HG02798 (cell line): Measurements from ENCODE around the gene GNAQ.
"Not testable (repeated sequence)": the region's sequence is repeated elsewhere in the genome, so short reads cannot be mapped to it uniquely, and the experiment has no call there.

Experiments
- ATAC-seq: cut with Tn5 transposase; IDR thresholded peaks from one replicate; pipeline ENCODE4 v1.9.1; 2021; ENCODE audit warnings: mild to moderate bottlenecking; ENCODE audit not compliant: unreplicated experiment, poor library complexity

Gene GNAQ

DNA sequence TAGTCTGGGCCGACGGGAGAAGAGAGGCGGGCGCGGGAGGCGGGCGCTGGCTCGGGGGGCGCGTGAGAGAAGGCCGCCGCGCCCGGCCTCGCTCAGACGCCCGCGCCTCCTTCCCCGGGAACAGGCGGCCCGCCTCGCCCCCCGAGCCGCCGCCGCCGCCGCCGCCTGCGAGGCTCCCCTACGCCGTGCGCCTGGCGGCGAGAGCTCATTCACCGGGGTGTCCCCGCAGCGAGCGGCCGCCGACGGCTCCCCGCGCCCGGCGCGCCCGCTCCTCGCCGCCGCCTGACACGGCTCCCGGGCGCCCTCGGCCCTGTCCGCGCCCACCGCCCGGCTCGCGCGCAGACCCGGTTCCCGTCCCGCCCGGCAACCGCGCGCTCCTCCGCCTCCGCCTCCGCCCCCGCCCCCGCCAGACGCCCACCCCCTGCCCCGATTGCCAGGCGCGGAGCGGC lies at the start of gene GNAQ:
Gene GNAQ (minus strand): TSS at position 368 of the 449 bp plus-strand sequence. CDS start 576 bp downstream, outside the sequence.
- no peak for ATAC-seq

DNA sequence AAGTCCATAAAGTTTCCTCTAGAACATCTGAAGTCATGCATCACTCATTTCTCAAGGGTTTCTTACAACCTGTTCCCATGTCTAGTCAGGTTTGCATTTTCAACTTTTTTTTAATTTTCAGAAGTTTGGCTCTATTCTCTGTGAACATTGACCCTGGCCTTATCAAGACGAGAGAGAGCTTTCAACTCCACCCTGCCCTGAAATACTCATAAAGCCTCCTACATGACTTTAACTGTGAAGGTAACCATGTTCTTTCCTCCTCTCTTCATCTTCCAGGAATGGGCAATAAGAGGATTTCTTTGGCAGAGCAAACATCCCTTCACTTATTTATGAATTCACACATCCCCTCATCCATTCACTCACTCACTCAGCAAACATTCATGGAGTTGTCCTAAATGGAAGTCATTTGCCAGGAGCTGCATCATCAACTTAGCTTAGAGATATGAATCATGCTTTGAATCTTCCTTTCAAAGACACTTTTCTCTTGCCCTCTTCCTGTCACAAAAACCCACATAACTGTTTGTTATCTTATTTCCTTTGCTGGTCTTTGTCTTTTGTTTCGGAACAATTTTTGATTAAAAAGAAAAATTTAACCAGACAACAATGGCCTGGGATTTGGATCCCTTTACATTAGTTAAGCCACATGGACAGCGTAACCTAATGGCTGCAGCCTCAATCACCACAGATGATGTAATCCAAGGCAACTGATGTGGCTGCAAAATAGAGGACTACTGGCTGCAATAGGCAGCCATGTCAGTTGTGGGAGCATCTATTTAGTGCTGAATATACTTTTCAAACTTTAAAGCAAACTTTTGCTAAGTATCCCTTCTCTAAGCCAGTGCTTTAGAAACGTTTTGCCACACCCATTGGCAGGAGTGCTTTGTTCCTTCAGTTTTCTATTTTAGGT lies 43.0 kb upstream of the GNAQ start:
- ATAC-seq = no peak

DNA sequence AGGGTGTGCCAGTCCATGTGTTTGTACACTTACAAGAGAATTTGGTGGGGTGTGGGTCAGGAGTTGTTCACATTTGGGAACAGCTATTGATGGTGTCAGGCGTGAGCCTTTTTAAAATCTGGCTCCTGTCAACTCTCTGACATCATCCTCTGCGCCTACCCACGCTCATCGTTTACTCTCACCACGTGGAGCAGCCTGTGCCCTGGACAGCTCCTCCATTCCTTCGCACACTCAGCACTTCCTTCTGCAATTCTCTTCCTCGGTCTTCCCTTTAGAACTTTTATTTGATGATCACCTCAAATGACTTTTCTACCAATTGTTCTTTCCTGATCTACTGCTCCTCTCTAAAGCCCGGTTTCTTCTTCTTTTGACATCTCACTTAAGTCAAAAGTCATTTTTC lies 42.1 kb upstream of the GNAQ start:
- no peak for ATAC-seq

DNA sequence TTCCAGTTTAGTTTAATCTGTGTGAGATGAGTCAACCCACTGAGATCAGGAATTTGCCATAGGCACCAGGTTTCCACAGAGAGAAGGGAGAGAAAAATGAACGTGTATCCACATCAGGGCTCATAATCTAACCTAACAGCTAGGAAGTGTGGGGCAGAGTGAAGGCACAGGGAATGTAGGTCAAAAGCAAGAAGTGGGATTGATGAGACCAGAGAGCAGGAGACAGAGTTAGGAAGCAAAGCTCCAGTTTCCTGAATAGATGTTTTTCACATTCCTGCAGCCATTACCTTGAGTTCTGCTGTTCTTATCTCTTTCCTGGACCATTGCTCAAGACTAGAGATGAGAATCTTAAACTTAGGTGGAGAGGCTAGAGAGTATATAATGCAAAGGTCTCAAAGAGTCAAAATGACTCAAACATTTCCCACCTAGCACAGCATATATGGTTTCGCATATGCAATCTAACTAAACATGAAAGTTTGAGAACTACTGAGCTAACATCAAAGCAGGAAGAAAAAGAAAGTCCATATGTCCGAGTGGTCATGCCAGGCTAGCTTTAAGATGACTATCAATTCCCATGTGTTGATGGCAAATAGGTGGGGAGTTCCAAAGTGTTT lies 41.1 kb upstream of the GNAQ start:
- ATAC-seq = no peak

DNA sequence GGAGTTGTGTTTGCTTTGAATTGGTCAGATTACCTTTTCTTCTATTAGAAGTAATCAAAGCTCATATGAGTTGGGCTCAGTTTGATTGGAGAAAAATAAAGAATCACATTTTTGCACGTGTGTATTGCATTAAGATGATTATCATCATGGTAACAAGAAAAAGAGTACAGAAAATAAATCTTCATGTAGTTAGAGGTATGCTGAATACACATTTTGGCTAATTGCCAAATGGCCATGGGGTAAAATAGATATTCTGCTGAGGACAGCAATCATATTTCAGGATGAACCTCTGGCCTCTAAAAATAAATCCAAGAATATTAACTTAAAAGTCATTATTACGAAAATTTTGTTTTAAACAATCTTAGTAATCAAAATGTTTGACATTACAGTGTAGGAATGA lies 38.9 kb upstream of the GNAQ start:
- no peak for ATAC-seq

DNA sequence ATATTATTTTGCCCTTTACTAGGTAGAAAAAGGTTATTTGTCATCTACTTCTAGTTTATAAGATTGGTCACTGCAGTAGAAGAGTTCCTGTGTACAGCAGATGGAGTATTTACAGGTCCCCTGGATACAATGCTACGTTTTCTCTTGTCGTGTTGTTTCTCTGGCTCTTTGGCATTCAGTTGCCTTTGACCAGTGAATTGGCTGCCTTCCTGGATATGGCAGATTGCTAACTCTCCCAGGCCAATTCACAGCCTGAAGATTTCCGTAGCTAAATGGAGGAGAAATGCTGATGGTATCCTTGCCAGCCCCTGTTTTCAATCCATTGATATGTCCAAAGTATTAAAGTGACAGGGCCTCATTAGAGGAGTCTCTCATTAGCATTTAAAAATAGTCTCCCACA lies 32.5 kb upstream of the GNAQ start:
- ATAC-seq = no peak

DNA sequence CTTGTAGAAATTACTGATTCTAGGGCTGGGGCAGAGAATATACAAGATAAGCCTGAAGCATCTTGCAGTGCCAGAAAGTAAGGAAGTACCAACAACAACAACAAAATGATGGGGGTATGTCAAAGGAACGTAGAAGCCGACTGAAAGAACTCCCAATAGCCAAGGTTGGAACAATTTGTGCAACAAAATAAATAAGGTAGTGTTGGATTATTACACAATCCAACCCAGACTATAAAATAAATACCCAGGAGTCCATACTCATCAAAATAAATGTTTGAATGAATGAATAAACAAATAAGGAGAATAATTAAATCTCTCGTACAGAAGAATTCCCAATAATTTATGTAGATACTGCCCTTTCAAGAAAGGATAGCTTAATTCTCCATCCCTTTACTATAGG lies 31.1 kb upstream of the GNAQ start:
- no peak for ATAC-seq

DNA sequence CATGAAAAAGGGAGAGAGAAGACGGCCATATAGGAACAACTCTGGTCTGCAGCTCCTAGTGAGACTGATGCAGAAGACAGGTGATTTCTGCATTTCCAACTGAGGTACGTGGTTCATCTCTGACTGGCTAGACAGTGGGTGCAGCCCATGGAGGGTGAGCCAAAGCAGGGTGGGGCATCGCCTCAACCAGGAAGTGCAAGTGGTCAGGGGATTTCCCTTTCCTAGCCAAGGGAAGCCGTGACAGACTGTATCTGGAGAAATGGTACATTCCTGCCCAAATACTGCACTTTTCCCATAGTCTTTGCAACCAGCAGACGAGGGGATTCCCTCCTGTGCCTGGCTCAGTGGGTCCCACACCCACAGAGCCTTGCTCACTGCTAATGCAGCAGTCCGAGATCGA lies 22.6 kb upstream of the GNAQ start:
- ATAC-seq = not testable (repeated sequence)

DNA sequence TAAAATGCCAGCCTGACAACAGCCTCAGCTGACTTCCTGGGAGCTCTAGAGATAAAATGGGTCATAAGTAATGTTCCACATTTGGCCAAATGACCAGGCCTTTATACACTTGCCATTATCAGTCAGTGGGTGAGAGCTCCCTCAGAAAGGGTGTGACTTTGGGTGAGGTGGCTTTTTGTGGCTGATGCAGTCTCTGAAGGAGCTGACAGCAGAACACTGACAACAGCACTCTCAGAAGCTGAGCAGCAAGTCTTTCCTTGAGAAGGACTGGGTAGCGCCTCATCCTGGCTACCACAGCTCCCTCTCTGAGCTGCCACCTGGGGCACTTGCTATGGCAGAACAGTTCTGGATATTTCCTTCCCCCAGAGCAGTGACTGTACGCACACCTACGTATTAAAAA lies 22.0 kb upstream of the GNAQ start:
- no peak for ATAC-seq

DNA sequence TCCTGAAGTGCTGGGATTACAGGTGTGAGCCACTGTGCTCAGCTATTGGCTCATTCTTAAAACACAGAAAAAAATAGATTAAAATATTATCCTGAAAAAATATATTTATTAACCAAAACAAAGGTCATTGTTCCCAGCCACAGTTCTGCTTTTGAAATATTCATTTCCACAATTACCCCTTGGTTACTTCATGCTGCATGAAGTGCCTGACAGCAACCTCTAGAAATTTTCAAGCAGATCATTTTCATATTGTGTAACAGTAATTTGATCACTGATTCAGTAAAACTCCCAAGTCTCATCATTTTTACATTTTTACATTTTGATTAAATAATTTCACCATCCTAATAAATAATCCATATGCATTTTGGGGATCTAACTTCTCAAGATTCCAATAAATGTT lies 18.8 kb upstream of the GNAQ start:
- ATAC-seq = no peak

DNA sequence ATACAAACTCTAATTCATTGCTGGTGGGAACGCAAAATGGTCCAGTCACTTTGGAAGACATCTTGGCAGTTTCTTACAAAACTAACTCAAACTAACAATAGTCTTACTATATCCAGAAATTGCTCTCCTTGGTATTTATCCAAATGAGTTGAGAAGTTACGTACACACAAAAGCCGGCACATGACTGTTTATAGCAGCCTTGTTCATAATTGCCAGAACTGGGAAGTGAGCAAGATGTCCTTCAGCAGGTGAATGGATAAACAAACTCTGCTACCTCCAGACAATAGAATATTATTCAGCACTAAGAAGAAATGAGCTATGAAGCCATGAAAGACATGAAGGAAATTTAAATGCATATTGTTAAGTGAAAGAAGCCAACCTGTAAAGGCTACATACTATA lies 17.9 kb upstream of the GNAQ start:
- no peak for ATAC-seq

DNA sequence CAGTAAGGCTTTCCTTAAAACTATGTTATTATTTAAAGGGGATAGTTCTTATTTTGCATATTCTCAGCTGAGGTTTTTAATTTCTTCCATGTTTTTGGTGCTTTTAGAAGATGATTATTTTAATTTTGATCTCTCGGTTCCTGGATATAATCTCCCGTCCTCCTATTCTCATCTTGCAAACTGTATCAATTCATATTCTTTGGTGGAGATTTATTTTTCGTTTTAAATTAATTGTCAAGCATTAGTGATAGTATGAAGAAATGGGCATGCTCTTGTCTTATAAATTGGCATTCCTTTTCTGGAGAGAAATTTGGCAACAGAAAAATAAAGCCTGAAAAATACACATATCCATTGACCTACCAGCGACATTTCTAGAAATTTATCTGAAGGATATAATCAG lies 15.5 kb upstream of the GNAQ start:
- ATAC-seq = no peak

DNA sequence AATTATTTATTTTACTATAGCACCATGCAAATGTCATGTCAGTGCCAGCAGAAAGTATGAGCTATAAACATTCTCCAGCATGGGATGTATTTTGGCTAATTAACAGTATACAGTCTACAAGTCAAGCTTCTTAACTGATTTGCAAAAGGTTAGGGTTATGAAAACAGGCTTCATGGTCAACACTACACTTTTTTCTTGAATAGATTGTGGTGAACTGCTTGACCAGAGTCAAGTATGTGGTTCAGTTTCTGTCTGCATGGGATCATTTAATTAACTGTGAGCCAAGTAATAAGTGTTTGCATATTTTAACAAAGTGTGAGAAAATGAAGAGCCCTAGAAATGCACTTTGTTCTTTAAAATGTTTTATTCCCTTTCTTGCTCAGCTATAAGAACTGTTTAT lies 14.5 kb upstream of the GNAQ start:
- no peak for ATAC-seq

DNA sequence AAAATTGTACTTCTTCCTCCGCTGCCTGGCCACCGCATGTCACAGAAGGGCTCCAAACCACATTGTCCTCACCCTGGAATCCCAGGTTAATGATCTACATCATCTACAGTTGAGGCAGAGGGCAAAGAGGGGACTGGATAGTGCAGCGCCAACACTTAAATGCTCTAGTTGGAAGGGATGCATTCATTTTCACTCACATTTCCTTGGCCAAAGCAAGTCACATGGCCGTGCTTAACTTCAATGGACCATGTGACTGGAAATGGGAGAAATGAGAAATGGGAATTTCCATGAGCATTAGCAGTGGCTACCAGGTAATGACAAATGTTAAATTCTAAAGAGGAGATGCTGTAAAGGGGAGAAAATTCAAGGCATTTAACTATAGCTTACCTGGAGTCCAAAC lies 13.3 kb upstream of the GNAQ start:
- no peak for ATAC-seq

DNA sequence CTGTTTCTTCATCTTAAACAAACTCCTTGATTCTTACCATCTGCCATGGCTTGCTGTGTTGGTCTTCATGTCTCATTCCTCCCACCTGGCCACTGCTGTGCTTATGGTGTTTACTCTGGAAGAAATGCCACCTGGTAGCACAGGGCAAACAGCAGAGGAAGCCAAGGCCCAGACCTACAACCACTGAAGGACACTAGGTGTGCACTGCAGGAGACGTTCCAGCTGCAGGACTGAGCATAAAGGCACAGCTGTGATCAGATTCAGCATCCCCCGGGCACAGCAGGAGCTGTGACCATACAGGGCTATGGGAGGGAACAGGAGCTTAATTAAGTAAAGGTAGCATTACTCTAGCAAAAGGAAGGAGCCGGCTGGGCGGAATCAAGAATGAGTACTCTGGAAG lies 12.6 kb upstream of the GNAQ start:
- ATAC-seq = no peak

DNA sequence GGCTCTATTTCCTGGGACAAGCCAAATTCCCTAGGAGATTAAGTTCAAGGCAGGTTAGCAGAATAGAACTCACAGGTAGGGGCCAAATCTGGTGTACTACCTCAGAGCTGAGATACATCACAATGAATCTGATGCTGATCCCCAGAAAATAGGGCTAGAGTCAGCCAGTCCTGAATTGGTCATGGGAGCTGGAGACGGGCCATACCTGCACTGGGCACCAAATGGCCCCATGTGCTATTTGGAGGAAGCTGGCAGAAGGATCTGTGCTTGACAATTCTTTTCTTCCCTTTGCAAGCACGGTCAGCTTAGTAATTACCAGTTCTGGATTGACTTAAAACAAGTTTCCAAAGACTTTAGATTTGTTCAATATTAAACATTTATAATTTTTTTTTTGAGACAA lies 10.4 kb upstream of the GNAQ start:
- no peak for ATAC-seq

DNA sequence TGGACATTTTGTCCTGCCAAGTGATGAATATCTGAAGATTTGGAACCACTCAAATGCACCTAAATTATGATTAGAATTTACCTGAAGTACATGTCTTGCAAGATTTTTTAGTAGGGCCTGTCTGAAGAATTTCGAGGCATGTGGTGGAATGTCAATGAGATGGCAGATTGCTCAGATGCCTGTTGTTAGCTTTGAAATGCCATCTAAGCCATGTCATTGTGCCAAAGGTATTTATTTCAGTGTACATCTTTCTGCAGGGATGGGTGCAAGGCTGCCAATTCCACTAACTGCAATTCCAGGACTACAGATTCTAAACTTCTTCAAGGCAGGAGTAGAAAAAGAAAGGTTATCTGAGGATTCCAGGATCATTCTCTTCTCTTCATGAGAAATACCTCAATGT lies 9.1 kb upstream of the GNAQ start:
- ATAC-seq = no peak

DNA sequence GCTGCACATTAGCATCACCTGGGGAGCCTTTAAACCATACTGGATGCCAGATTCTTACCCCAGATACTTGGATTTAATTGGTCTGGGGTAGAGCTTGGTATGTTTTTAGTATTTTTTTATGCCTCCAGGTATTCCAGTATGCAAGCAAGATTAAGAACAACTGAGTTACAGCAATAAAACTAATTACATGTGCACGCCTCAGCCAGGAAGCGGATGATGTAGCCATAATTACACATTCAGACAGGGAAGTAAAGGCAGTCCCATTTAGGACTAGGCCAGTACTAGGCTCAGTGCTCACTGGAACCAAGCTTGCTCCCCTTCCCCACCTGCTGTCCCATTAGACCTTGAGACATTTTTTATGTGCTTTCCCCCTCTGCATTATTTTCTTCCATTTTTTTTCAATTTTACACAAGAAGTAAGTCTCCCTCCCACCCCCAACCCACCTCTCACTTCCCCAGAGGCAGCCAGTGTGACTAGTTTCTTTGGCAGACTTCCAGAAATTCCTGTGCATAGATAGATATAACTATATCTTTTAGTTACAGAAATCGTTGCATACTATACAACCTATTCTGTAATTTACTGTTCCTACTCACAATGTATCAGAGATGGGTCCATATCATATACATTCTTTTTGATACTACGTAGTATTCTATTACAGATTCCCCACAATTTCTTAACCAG lies 7.1 kb upstream of the GNAQ start:
- no peak for ATAC-seq

DNA sequence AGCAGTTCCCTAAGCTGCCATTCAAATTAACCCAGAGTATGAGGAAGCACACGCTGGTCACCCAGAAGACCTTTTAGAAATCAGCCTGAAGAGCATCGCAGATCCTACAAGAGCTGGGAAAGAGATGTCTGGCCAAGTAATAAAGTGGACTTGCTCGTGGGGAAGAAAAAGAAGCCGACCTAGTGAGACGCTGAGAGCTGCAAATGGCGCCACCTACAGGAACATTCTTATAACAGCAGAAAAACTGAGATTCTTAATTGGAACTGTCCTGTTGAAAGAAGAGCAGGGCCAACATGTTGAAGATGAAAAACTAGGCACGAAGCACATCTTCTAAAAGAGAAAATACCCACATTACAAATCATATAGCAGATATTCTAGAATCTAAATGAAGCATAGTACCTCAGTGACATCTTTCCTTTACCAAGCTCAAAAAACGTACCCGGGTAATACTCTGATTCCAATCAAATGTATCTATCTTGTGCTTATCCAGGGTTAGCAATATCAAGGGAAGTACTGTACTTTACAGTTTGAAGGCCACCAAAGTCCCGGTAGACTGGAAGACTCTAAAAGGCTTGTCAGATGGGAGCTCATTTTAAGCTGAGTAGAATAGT lies 3.9 kb upstream of the GNAQ start:
- peak; percentile 59 for ATAC-seq

DNA sequence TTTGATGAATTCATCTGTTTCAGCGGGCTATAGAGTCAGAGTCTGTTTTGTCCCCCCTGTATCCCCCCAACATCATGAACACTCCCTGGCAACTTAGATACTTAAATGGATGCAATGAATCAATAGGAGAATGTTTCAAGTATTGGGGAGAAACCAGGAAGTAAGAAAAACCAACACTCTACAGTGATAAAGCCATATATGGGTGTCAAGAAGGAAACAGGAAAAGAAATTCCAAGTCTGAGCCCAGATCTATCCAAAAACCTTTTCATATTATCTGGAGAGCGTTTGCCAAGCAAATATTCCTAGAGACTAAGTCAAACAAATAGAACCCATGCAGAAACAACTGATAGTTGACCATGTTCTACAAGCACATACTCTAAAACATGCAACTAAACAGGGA lies 2.3 kb upstream of the GNAQ start:
- no peak for ATAC-seq
